Tibial nerve (tissue), 4 donors: ENCODE results near the gene YARS2. TPM values are rescaled to one million over a fixed set of nuclear protein-coding genes. Genes with fewer than 3 reads are reported as not detected.

Experiments used
- DNase-seq, 2 donors: peaks; one replicate each; pipeline ENCODE4 v3.0.0-alpha.2; 2019; ENCODE audit warnings: low spot score in 2 of 2
- H3K27ac ChIP-seq, 4 donors: fragments of 200-600 bp; sonication (generic) in 3 of 4; one replicate each; pipeline ENCODE4 v1.5.1; 2017 to 2019; ENCODE audit warnings: mild to moderate bottlenecking in 1 of 4
- H3K27me3 ChIP-seq, 2 donors: fragments of 200-600 bp; sonication (generic) in 1 of 2; one replicate each; pipeline versions ENCODE4 v1.5.1 to v1.6.0; 2017 to 2019
- H3K36me3 ChIP-seq, 3 donors: fragments of 200-600 bp; sonication (generic); one replicate each; pipeline ENCODE4 v1.5.1; 2018 to 2019
- H3K4me1 ChIP-seq, 4 donors: fragments of 200-600 bp; sonication (generic) in 3 of 4; one replicate each; pipeline ENCODE4 v1.5.1; 2017 to 2019
- H3K4me3 ChIP-seq, 4 donors: fragments of 200-600 bp; sonication (generic) in 3 of 4; one replicate each; pipeline ENCODE4 v1.5.1; 2017 to 2019; ENCODE audit warnings: mild to moderate bottlenecking in 1 of 4, moderate library complexity in 1 of 4
- H3K9me3 ChIP-seq, 4 donors: fragments of 200-600 bp; sonication (generic) in 3 of 4; one replicate each; pipeline ENCODE4 v1.5.1; 2017 to 2019
- CTCF ChIP-seq, 5 experiments: fragments of 200-600 bp in 3 of 5; fragments of 450-650 bp in 2 of 5; sonication (generic) in 3 of 5; IDR thresholded peaks; one replicate each; pipeline ENCODE4 v1.5.1; 2016 to 2019; ENCODE audit warnings: antibody characterized with exemption in 5 of 5, mild to moderate bottlenecking in 3 of 5, moderate library complexity in 2 of 5
- EP300 ChIP-seq, 2 donors: sonication (generic); formaldehyde crosslinking; IDR thresholded peaks; one replicate each; pipeline ENCODE4 v1.6.1; 2017; ENCODE audit warnings: antibody characterized with exemption in 2 of 2, mild to moderate bottlenecking in 1 of 2
- POLR2A ChIP-seq, 2 donors: fragments of 450-650 bp; IDR thresholded peaks; one replicate each; pipeline ENCODE4 v1.6.1; 2017; ENCODE audit warnings: antibody characterized with exemption in 2 of 2, mild to moderate bottlenecking in 2 of 2, moderate library complexity in 2 of 2
- WGBS, 2 donors: methylation state at CpG; one replicate each; pipeline ENCODE4 v1.1.5; 2018; 5-methylcytosine and 5-hydroxymethylcytosine counted together
- total RNA-seq, 4 donors: library from RNA; depleted of rRNA; stranded (reverse); fragments of >200 nt; gene quantifications; one replicate each; pipeline ENCODE4 v1.1.0, GENCODE V29; 2016

The YARS2 gene
- total RNA-seq, 4 donors from 2014 or later: 16.3 to 38.7 (median 28.3) TPM

DNA sequence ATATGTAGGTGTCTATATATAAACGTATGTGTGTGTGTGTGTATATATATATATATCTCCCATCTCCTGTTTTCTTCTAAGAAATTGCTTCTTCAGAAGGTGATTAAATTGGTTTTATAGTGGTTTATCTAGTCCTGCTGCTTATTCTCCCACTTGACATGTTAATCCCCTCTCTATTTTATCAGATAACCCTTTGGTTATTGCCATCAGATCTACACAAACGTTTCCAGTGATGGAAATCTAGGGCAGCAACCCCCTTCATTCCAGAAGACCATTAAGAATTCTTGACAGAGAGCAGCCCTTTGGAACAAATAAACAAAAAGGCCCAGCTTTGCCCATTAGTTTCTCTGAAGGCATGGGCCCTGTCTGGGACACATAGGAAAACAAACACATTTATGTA, 34.2 kb upstream of the YARS2 start:
- no peak for TF ChIP-seq CTCF (IDR thresholded peaks at IDR 0.05)
- TF ChIP-seq POLR2A (IDR thresholded peaks at IDR 0.05): no peak
- no peak for TF ChIP-seq EP300 (IDR thresholded peaks at IDR 0.05)

DNA sequence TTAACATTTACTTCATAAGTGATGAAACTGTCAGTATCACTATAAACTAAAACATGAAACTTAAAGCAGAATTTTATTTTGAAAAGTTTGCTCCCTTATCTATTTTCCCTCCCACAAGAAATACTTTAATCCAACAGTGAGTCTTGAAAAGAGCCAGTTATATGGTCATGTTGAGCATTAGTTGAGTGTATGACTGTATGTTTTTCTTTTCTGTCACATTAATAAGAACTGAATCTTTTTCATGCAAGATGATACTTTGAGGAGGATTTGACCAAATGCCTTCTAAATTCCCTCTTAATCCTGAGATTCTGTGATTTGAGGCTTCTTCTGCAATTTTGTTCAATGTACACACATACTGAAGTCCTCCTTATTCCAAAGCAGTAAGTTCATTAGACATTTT, 33.7 kb upstream of the YARS2 start:
- no peak overlapping the region for H3K4me3 ChIP-seq
- no peak for DNase-seq
- TF ChIP-seq POLR2A (IDR thresholded peaks at IDR 0.05) (no peak), EP300 (IDR thresholded peaks at IDR 0.05) (no peak), CTCF (IDR thresholded peaks at IDR 0.05) (no peak)

More for the DNA sequence above, 34.2 kb upstream of the YARS2 start:
- no peaks in the 10 kb centered on the region for H3K9me3 ChIP-seq
- no peaks in the 10 kb centered on the region for H3K4me1 ChIP-seq
- no peaks in the 10 kb centered on the region for H3K27me3 ChIP-seq
- DNase-seq: no peak
- peaks cover 0 to 24% (median 0%) of the 10 kb centered on the region in 3 donors for H3K36me3 ChIP-seq
- no peak overlapping the region for H3K27ac ChIP-seq
- no peak overlapping the region for H3K4me3 ChIP-seq
- WGBS, 2 donors: 43 to 46% methylated on average over 2 of the region's 2 CpGs

GRCh38 chr12:32788405-32788804, 32.7 kb upstream of the YARS2 start:
- Histone ChIP-seq H3K36me3 (peaks cover 0 to 18% (median 0%) of the 10 kb centered on the region in 3 donors), H3K4me3 (no peak overlapping the region), H3K9me3 (no peaks in the 10 kb centered on the region), H3K27me3 (no peaks in the 10 kb centered on the region), H3K4me1 (no peaks in the 10 kb centered on the region), H3K27ac (no peak overlapping the region)
- no peak for TF ChIP-seq POLR2A (IDR thresholded peaks at IDR 0.05)
- TF ChIP-seq EP300 (IDR thresholded peaks at IDR 0.05): no peak
- 61 to 70% methylated on average over 4 of the region's 4 CpGs for WGBS, 2 donors
- DNase-seq: no peak

More for the DNA sequence above, 33.7 kb upstream of the YARS2 start:
- Histone ChIP-seq H3K36me3 (peaks cover 0 to 19% (median 0%) of the 10 kb centered on the region in 3 donors), H3K27me3 (no peaks in the 10 kb centered on the region), H3K9me3 (no peaks in the 10 kb centered on the region), H3K27ac (no peak overlapping the region), H3K4me1 (no peaks in the 10 kb centered on the region)

- peaks cover 0 to 6% (median 2%) of the 10 kb centered on the region in 4 donors for H3K4me1 ChIP-seq
- DNase-seq: no peak
- H3K4me3 ChIP-seq: no peak overlapping the region
- no peaks in the 10 kb centered on the region for H3K27me3 ChIP-seq
- 54 to 58% methylated on average over 5 of the region's 5 CpGs for WGBS, 2 donors
- peak overlapping the region in 1 of 4 donors; percentile 59 for H3K27ac ChIP-seq
- no peak for TF ChIP-seq CTCF (IDR thresholded peaks at IDR 0.05)
- no peak for TF ChIP-seq EP300 (IDR thresholded peaks at IDR 0.05)
- TF ChIP-seq POLR2A (IDR thresholded peaks at IDR 0.05): no peak
- H3K36me3 ChIP-seq: peaks cover 0 to 5% (median 0%) of the 10 kb centered on the region in 3 donors
- no peaks in the 10 kb centered on the region for H3K9me3 ChIP-seq
Measured at GRCh38 chr12:32785557-32785956, 29.9 kb upstream of the YARS2 start.

DNA sequence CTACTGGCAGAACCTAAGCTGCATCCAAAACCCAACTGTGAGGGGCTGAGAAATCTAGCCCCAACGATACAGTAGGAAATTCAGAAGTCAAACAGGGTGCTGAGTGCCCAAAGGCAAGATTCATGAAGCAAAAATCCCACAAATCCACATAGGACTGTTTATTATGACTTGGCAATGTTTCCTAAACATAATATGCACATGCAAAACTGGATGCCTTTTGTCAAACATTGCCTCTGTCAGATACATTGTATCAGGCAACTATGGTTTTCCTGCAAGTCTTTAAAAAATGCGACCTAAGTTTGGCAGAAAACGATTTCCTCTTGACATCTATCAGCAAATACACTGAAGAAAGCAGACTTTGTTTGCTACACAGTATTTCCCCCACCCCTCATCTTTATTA, 27.3 kb upstream of the YARS2 start:
- no peaks in the 10 kb centered on the region for H3K36me3 ChIP-seq
- TF ChIP-seq EP300 (IDR thresholded peaks at IDR 0.05): no peak
- TF ChIP-seq POLR2A (IDR thresholded peaks at IDR 0.05): no peak
- TF ChIP-seq CTCF (IDR thresholded peaks at IDR 0.05): no peak
- DNase-seq: no peak
- peaks cover 0 to 21% (median 5%) of the 10 kb centered on the region in 4 donors for H3K4me1 ChIP-seq
- no peak overlapping the region for H3K27ac ChIP-seq
- no peaks in the 10 kb centered on the region for H3K9me3 ChIP-seq
- WGBS, 2 donors: 39 to 47% methylated on average over 3 of the region's 3 CpGs
- no peak overlapping the region for H3K4me3 ChIP-seq
- no peaks in the 10 kb centered on the region for H3K27me3 ChIP-seq

DNA sequence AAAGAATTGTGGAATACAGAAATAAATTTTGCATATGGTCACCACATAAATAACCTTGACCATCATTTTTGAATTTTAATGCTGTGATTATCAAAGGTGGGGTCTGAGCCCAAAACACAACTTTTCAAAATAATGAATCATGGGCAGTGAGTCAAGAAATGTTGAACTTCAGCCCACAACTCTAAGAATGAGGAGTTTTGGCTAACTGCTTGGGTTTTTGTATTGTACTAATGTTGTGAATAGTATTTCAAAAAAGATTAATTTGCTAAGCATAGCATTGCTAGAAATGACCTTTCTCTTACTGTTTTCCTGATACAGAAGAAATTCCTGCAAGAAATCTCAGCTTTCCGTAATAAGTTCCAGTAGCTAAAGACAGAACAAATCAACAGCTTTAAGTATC, 24.4 kb upstream of the YARS2 start:
- WGBS, 2 donors: 12 to 20% methylated on average over 1 of the region's 1 CpG

More for the DNA sequence above, 24.4 kb upstream of the YARS2 start:
- no peak for DNase-seq
- H3K4me1 ChIP-seq: peaks cover 0 to 26% (median 5%) of the 10 kb centered on the region in 4 donors
- H3K9me3 ChIP-seq: no peaks in the 10 kb centered on the region
- no peaks in the 10 kb centered on the region for H3K27me3 ChIP-seq
- H3K36me3 ChIP-seq: no peaks in the 10 kb centered on the region
- TF ChIP-seq EP300 (IDR thresholded peaks at IDR 0.05): no peak
- no peak for TF ChIP-seq POLR2A (IDR thresholded peaks at IDR 0.05)
- no peak for TF ChIP-seq CTCF (IDR thresholded peaks at IDR 0.05)
- no peak overlapping the region for H3K4me3 ChIP-seq
- H3K27ac ChIP-seq: peak overlapping the region in 2 of 4 donors; percentile 19 to 55
